Ovary (tissue), 3 donors: ENCODE data around the gene TENT4A.

Experiments used
- CTCF ChIP-seq, 3 donors: fragments of 450-650 bp in 2 of 3; fragments of 200-600 bp in 1 of 3; IDR thresholded peaks; one replicate each; pipeline versions ENCODE4 v1.5.1 to v1.8.0; 2016 to 2022; ENCODE audit warnings: antibody characterized with exemption in 3 of 3, mild to moderate bottlenecking in 1 of 3
- POLR2A ChIP-seq: fragments of 450-650 bp; IDR thresholded peaks from one replicate; pipeline ENCODE4 v1.6.1; 2017; ENCODE audit warnings: antibody characterized with exemption, mild to moderate bottlenecking, moderate library complexity
- donor health status: DM: no; HTN: no; CAD: no.

- TF ChIP-seq POLR2A (no peak), CTCF (IDR thresholded peaks at IDR 0.05) (no peak)
These were observed 8.2 kb downstream of the TENT4A start for GRCh38 chr5:6721442-6721841.
